ENCODE results near the gene C20orf144.

The C20orf144 gene

DNA sequence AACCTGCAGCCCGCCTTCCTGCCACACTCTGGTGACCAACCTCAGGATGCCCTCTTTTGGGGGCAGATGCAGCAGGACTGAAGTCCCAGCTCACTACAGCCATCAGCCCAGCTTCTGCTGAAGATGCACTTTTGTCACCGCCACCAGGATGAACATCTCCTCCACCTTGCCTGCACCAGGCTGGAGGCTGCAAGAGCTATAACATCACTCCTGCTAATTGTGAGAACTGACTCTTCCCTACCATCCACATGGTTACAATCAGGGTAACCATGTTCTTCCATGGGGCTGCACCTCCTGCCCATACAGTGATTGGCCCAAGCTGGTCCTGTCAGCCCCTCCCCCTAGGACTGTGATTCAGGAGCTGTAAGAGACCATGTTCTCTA lies 2.6 kb downstream of the C20orf144 start:
- no peak for DNase-seq (ENCODE audit: low read depth in 2 of 2)

DNA sequence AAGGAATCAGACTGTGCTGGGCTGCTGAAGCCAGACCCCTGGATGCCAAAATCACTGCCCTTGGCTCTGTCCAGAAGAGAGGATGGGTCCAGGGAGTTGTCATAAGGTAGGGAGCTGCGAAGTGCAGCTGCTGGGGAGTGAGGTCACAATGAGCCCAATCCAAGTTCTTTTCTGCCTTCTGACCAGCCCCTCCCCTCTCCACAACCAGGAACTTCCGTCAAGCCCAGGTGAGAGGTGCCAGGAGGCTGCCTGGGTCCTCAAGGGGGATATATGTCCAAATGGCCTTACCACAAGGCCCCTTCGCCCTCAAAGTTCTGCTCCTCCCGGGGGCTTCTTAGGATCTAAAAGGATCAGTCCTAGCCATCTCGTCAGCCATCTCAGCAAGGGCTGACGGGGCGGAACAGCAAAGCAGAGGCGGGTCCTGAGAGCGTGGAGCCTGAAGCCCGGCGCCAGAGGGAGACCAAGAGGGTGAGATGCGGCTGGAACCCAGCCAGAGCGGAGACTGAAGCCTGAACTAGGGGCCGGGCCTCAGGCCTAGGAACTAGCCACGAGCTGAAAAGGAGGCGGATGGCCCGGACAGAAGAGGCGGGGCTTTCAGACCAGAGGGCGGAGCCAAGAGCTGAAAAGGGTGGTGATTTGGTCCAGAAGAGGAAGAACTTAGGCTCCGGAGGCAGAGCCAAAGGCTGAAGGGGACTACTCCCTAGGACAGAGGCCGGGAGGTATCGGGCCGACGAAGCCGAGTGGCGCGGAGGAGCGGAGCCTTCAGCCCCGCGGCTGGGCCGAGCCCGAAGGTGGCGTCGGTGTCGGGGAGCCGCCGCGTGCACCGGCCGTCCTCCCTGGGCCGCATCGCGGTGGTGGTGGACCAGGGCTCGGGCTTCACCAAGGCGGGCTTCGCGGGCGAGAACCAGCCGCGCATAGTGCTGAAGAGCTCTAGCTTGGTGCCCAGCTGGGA lies 4.4 kb downstream of the C20orf144 start, which contains the start of gene ACTL10:
TSS of gene ACTL10 (plus strand) at position 651 of the 952 bp plus-strand sequence. CDS start 555 bp downstream, outside the sequence.
- DNase-seq (ENCODE audit: low read depth in 2 of 2): peak; percentile 75 to 87

DNA sequence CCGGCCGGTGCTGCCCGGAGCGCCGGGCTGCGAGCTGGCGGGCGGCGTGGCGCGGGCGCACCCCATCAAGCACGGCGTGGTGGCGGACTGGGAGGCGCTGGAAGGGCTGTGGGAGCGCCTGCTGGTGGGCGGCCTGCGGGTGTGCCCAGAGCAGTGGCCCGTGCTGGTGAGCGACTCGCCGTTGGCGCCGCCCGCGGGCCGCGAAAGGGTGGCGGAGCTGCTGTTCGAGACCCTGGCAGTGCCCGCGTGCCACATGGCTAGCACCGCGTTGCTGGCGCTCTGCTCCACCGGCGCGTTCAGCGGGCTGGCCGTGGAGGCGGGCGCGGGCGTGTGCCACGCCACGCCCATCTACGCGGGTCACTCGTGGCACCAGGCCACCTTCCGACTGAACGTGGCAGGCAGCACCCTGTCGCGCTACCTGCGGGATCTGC lies 5.1 kb downstream of the C20orf144 start:
- peak in 1 of 2 donors; percentile 30 for DNase-seq (ENCODE audit: low read depth in 2 of 2)

DNA sequence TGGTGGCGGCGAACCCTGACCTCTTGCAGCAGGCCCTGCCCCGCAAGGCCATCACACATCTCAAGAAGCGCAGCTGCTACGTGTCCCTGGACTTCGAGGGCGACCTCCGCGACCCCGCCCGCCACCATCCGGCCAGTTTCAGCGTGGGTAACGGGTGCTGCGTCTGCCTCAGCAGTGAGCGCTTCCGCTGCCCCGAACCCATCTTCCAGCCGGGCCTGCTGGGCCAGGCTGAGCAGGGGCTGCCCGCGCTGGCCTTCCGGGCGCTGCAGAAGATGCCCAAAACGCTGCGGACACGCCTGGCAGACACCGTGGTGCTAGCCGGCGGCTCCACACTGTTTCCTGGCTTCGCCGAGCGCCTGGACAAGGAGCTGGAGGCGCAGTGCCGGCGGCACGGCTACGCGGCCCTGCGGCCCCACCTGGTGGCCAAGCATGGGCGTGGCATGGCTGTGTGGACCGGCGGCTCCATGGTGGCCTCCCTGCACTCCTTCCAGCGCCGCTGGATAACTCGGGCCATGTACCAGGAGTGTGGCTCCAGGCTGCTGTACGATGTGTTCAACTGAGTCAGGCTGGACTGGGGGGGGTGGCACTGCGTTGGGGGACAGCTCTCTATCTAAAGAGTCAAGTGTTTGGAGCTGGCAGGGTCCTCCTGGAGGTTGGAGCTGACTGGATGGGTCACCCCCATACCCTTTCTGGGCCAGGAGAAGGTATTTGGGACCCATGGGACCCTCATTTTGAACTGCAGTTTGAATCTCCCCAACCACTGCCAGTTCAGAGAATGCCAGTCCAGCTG lies 5.7 kb downstream of the C20orf144 start:
- peak; percentile 69 for DNase-seq (ENCODE audit: low read depth in 2 of 2)

DNA sequence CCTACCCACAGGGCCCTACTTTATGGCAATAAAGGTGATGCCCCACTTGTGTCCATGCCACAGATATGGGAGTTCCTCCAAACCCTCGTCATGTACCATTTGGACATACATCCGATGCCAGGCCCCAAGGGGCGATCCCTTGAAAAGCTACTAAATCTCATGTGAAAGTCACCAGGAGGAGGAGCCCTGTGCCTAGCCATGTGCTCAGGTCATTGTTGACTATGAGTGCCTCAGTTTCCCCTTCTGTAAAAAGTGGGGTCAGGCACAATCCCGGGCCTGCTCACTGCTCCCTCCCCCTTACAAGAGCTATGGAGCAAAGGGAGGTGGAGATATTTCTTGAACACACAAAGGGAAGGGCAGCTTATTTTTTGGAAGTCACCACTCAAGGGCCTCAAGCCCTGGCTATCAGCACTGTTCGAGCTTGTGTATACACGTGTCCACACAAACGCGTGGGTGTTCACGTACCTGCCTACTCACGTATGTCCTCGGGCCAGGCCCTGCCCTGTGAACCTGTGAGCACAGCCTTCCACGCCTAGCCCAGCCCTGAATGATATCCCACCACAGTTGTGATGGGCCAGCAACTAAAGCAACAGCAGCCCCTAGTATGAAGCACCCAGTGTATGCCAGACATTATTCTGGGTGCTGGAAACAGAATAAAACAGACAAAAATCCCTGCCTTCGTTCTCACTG lies 6.5 kb downstream of the C20orf144 start:
- no peak for DNase-seq (ENCODE audit: low read depth in 2 of 2)

DNA sequence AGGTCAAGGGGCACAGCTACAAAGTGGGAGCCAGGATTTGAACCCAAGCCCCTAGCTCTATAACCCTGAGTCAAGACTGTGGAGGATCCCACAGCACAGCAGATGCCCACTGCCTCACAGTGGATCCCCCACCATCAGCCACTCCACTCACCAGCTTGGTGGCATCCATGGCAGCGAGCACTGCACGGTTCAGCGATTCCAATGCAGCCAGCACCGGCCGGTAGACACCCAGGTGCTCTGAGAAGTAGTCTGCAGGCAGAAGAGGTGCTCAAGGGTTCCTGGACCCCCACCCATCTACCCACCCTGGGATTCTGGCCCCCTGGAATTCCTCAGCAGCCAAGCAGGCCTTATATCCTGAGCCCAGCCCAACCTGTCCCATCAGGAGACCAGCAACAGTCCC lies 7.1 kb downstream of the C20orf144 start:
- no peak for DNase-seq (ENCODE audit: low read depth in 2 of 2)

DNA sequence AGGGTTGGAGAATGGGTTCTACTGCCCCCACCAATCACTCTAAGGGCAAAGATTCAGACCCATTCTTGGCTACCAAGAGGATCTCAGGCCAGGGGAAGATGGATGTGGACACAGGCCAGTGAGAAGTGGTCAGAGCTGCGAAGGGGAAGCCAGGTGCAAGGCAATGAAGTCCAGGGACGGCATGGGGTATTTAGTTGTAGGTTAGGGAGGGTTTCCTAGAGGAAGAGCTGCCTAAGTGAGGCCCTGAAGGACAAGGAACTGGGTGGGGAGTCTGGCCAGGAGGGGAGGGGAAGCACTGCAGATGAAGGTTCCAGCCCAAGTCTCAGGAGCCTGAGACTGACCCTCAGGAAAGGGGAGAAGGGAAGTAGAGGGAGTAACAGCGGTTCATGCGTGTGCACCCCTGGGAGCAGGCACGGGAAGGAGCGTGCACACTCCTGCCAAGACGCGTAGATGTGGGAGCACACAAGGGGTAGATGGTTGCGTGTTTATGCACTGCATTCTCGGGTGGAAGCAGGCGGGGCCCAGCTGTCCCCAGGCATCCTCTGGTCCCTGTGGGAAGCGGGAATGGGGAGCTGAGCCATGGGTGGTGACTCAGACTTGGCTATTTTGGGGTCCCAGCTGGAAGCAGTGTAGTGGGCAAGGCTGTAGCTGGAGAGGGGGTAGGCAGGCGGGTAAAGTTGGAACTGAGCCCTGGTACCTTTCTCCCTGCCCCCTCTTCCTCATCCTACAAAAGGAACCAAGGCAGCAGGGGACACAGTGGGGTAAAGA lies 7.9 kb downstream of the C20orf144 start:
- no peak for DNase-seq (ENCODE audit: low read depth in 2 of 2)

DNA sequence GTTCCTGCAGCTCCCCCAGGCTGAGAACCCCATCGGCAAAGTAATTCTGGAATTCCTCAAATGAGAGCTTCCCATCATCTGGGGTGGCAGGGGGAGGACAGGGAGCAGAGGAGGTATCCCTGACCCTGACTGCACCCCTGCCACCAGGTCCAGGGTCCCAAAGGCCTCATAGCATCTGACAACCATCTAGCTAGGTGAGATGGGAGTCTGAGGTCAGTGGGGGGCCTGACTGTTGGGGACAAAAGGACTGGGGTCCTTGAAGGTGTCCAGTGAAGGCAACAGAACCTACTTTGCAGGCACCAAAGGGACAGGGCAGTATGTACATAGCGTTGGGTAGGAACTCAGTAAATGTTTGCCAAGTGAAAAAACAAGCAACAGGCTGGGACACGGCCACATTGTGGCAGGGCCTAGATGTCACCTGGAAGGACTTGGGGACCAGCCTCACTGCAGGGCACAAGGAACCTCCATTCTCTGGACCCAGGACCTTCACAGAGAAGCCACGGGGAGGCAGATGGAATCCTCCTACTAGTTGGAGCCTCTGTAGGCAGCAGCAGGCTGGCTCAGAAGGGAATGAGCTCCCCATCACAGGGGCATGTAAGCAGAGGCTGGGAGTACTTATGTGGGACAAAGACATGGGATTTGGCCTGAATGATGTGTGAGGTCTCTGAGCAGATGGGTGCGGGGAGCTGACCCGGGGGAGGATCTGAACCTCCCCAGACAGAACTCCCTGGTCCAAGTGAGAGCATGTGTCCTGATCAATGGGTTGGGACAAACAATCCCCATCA lies 8.8 kb downstream of the C20orf144 start:
- DNase-seq (ENCODE audit: low read depth in 2 of 2): no peak

DNA sequence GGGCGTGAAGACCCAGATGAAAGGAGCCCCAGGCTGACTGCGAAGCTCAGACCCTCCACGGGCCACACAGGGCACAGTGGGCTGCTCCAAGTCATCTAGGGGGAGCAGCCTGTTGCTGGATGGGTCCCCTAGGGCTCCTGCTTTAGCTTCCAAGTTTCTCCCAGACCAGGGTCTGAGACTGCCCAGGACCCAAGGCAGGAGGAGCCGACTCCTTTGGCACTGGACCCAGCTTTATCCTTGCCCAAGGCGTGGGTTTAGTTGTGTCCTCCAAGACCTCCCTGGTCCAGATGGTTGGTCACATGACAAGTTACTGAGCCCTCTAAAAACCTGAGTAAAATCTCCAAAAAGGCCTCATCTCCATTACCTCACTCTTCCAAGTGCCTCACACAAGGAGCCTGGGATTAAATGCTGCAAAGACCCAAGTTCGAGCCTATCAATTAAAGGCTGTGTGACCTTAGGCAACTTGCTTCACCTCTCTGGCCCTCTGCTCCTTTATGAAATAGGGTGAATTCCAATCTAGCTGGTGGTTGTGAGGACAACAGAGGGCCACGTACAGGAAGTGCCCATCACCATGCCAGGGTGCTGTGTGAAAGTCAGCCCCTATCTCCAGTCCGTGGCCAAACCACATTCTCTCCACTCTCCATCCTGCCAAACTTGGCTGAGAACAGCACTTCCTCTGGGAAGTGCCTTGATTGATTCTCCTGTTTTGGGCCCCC lies 9.6 kb downstream of the C20orf144 start:
- DNase-seq (ENCODE audit: low read depth in 2 of 2): no peak

DNA sequence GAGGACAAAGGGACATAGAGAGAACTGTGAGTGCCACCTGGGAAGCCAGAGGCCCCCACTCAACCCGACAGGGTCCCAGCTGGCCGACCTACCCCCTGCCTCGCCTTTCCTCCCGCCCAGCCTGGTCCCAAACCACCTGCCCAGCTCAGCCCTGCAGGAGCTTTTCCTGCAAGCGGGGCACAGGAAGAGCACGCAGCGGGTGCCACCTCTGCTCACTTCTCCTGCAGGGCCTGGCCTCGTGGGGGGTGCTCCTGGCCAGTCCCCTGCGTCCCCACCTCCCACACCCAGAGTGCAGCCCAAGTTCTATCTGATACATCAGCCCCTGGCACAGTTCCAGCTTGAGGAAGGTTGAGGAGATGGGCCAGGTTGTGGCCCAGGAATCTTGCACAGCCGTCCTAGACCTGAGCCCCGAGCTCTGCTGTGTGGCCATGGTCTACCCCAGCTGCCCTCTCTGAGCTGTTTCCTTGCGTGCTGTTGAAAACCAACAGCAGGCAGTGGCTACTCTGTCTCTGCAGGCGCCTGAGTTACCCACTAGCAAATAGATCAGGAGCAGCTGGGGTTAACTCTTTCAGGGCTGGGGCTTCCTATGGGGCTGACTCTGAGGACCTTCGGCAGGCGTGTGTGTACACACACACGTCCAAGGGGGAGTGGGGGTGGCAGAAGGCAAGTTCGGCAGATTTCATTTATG lies 10.4 kb downstream of the C20orf144 start:
- no peak for DNase-seq (ENCODE audit: low read depth in 2 of 2)

DNA sequence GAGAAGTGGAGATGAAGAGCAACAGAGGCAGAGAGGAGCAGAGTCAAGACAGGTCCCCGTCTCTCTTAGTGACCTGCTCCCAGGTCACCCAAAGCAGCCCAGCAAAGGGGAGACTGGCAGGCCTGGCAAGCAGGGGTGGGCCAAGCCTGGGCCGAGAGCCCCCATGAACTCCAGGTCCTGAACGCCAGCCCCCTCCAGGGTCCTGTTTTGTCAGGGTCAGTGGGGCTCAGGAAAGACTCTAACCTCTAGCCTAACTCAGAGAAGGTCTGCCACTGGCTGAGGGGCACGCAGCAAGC lies 10.9 kb downstream of the C20orf144 start:
- no peak for DNase-seq (ENCODE audit: low read depth in 2 of 2)

DNA sequence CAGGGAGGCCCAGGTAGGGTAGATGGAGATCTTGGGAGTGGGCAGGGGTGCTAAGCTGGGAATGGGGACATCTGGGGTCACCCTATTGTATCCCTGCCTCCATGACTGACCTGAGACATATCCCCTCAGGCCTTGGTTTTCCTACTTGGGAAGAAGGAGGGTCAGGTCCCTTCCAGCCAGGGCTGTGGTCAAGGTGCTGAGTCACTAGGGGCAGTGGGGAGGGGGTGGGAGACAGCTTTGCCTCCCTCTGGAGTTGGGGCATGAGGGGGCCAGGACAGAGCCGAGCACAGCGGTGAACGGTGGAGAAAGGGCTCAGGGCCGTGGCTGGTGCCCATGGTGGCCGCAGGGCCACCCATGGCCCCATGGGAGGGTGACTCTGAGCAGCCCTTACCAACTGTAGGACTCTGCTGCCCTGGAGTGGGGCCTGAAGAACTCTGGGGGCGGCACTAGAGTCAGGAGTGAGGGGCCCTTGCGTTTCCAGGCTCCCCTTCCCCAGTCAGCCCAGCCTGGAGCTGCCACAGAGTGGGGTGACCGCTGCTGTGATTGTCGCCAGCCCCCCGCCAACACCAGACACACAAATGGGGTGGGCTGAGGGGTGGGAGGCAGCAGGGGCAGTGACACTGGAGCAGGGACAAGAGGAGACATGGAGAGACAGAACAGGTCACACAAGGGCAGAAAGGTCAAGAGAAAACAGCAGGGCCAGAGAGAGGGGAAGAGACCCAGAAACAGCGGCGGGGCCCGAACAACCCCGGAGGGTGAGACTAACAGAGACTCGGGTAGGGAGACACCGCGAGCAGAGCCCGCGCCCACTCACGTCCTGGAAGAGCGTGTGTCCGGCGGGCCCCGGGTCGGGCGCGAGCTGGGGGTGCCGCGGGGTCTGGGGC lies 11.5 kb downstream of the C20orf144 start:
- no peak for DNase-seq (ENCODE audit: low read depth in 2 of 2)

DNA sequence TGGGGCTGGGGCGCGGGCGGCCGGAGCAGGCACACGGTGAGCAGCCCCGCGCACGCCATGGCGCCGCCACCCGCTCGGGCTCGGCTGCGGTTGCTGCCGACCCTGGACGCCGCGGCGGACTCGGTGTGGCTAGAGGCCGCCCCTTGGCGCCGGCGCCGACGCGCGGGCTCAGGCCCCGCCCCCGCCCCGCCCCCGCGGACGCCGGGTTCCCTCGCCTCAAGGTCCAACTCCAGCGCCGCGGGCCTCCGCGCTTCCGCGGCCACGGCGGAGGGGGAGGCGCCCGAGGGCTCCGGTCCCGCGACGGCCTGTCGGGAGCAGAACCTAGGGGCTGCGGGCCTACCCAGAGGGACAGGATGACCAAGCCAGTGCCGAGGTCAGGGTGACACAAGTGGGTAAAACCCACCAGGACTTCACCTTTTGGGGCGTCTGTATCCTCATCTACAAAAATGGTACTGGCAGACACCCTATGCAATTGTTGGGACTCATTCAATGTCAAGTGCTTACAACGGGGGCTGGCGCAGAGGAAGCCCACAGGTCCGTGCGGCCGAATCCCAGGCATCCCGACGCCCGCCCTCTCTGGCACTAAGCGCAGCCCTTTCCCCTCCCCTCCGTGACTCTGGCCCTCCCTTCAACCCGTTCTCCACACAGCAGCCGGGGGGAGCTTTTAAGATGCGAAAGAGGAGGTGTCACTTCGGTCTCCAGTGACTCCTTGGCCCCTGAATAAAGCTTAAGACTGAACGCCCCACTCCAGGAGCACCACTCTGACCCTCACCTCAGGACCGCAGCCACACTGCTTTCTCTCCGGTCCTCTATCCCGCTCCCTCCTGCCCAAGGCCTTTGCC lies 12.4 kb downstream of the C20orf144 start, which contains the start of gene NECAB3:
TSS of gene NECAB3 (minus strand) at position 135 of the 842 bp plus-strand sequence. CDS start at position 59, 76 bp downstream.
- peak in 1 of 2 donors; percentile 56 for DNase-seq (ENCODE audit: low read depth in 2 of 2)

DNA sequence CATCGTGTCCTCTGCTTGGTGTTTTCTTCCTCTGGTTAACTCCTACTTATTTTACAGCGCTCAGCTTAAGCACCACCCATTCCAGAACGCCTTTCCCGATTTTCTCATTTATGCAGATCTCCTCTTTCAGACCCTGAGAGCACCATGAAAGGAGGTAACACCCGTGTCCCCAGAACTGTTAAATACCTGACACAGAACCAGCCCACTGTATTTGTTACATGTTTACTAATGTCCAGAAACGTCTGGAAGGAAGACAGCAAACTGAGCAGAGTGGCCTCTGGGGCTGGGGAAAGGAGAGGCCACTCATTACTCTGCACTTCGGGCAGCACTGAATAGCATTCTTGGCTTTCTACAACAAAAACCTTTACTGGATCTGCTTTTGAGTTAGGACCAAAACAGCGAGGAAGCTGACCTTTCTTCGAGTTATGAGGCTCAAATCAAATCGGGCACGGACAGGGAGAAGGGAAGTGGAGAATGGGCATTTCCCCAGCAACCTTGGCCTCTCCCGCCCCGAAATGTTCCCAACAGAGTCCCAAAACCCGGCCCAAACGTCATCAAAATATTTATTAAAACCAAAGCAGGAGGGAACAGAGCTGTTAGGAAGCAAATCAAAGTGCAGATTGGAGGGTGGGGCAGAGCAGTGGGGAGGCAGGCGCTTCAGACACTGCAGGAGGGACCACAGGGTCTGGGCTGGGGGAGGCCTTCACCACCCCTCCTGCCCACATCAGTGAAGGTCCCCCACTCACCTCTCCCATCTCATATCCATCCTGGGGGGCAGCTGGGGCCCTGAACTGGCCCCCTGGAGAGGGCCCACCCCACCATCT lies 13.2 kb downstream of the C20orf144 start:
- no peak for DNase-seq (ENCODE audit: low read depth in 2 of 2)

DNA sequence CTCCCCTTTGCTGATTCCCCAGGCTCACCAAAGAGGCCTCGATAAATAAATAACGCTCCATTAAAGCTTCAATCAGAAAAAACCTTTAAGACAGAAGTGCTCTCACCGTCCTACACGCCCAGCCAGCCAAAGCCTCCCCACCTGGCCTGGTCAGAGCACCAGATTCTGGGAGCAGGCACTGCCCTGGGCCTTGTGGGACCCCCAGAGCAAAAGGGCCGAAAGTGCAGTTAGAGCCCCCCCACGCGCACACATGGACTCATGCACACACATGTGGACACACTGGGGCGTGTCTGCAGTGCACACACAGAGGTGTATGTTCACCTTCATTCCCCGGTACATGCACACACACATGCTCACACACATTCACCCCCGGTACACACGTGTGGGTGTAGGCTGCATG lies 14.0 kb downstream of the C20orf144 start:
- DNase-seq (ENCODE audit: low read depth in 2 of 2): no peak

Data from activated CD4-positive, alpha-beta T cell treated with anti-CD3 and anti-CD28 coated beads for 24 hours (primary cell).